WTC11 (cell line): ENCODE measurements around the gene PTN. TPM values are rescaled to one million over a fixed set of nuclear protein-coding genes. Genes with fewer than 3 reads are reported as not detected.

Experiments
- ATAC-seq: fragments of 200-7000 bp; cut with Tn5 transposase; 2 replicates; pipeline ENCODE4 v1.10.0; 2021; ENCODE audit warnings: mild to moderate bottlenecking, moderate library complexity
- CTCF ChIA-PET: fragments of 300-600 bp; sonication (Branson Sonifier 250); formaldehyde crosslinking; loops from one replicate; lab custom pipeline; 2021; ENCODE audit warnings: antibody characterized with exemption; lab: Charles Lee
- POLR2A ChIA-PET: fragments of 350-600 bp; sonication (Branson Sonifier 250); formaldehyde crosslinking; loops from one replicate; lab custom pipeline; 2021; ENCODE audit warnings: antibody characterized with exemption; lab: Charles Lee
- DNase-seq: peaks from one replicate; pipeline ENCODE4 v3.0.0; 2021; ENCODE audit warnings: low spot score
- H3K27ac Mint-ChIP-seq: 2 replicates; pipeline ENCODE4 v1.8.0; 2021; ENCODE audit warnings: mixed read lengths
- H3K27me3 Mint-ChIP-seq: 2 replicates; pipeline ENCODE4 v1.8.0; 2021; ENCODE audit warnings: low read depth, mild to moderate bottlenecking, moderate library complexity, mixed read lengths
- H3K36me3 Mint-ChIP-seq: 2 replicates; pipeline ENCODE4 v1.8.0; 2021; ENCODE audit warnings: mixed read lengths
- H3K4me1 Mint-ChIP-seq: 2 replicates; pipeline ENCODE4 v1.8.0; 2022; ENCODE audit warnings: mixed read lengths
- H3K4me3 Mint-ChIP-seq: 2 replicates; pipeline ENCODE4 v1.8.0; 2021; ENCODE audit warnings: mild to moderate bottlenecking, moderate library complexity, mixed read lengths
- H3K9me3 Mint-ChIP-seq: 2 replicates; pipeline ENCODE4 v1.8.0; 2021; ENCODE audit warnings: mixed read lengths
- ATF1 ChIP-seq: sonication (generic); formaldehyde crosslinking; IDR thresholded peaks from 2 replicates; pipeline ENCODE4 v1.8.1; 2023; ENCODE audit warnings: mild to moderate bottlenecking, moderate library complexity, missing genetic modification reagents
- CREB1 ChIP-seq: sonication (generic); formaldehyde crosslinking; IDR thresholded peaks from 2 replicates; pipeline ENCODE4 v1.8.0; 2023; ENCODE audit warnings: mild to moderate bottlenecking, missing genetic modification reagents
- FOXJ3 ChIP-seq: sonication (generic); formaldehyde crosslinking; IDR thresholded peaks from 2 replicates; pipeline ENCODE4 v1.9.0; 2021; ENCODE audit warnings: missing genetic modification reagents, mild to moderate bottlenecking, borderline replicate concordance
- FOXK1 ChIP-seq: sonication (generic); formaldehyde crosslinking; IDR thresholded peaks from 2 replicates; pipeline ENCODE4 v1.8.0; 2022; ENCODE audit warnings: mild to moderate bottlenecking, moderate library complexity, missing genetic modification reagents
- FOXP1 ChIP-seq: sonication (generic); formaldehyde crosslinking; IDR thresholded peaks from 2 replicates; pipeline ENCODE4 v1.8.0; 2022; ENCODE audit warnings: missing genetic modification reagents, mild to moderate bottlenecking, moderate library complexity, borderline replicate concordance
- GABPB1 ChIP-seq: sonication (generic); formaldehyde crosslinking; IDR thresholded peaks from 2 replicates; pipeline ENCODE4 v1.8.1; 2023; ENCODE audit warnings: mild to moderate bottlenecking, missing genetic modification reagents
- JUN ChIP-seq: sonication (generic); formaldehyde crosslinking; IDR thresholded peaks from 2 replicates; pipeline ENCODE4 v1.8.0; 2023; ENCODE audit warnings: mild to moderate bottlenecking, missing genetic modification reagents
- MXD4 ChIP-seq: fragments of 250-450 bp; sonication (Bioruptor Pico); IDR thresholded peaks from 2 replicates; pipeline ENCODE4 v1.8.0; 2021; ENCODE audit warnings: mild to moderate bottlenecking, moderate library complexity, borderline replicate concordance
- TEAD1 ChIP-seq: sonication (generic); formaldehyde crosslinking; IDR thresholded peaks from 2 replicates; pipeline ENCODE4 v1.8.0; 2022; ENCODE audit warnings: mild to moderate bottlenecking, missing genetic modification reagents
- TP53 ChIP-seq: sonication (generic); formaldehyde crosslinking; IDR thresholded peaks from 2 replicates; pipeline ENCODE4 v1.8.1; 2023; ENCODE audit warnings: mild to moderate bottlenecking, missing genetic modification reagents
- ZBTB21 ChIP-seq: sonication (generic); formaldehyde crosslinking; IDR thresholded peaks from 2 replicates; pipeline ENCODE4 v1.8.1; 2023; ENCODE audit warnings: mild to moderate bottlenecking, missing genetic modification reagents, borderline replicate concordance
- ZNF121 ChIP-seq: sonication (generic); formaldehyde crosslinking; IDR thresholded peaks from 2 replicates; pipeline ENCODE4 v1.8.0; 2023; ENCODE audit warnings: missing genetic modification reagents
- ZNF263 ChIP-seq: sonication (generic); formaldehyde crosslinking; IDR thresholded peaks from 2 replicates; pipeline ENCODE4 v1.8.1; 2022; ENCODE audit warnings: low read depth, mild to moderate bottlenecking, moderate library complexity, missing genetic modification reagents
- ZNF423 ChIP-seq: fragments of 250-450 bp; sonication (Bioruptor Pico); IDR thresholded peaks from 2 replicates; pipeline ENCODE4 v2.1.2; 2022; ENCODE audit warnings: mild to moderate bottlenecking, moderate library complexity
- ZNF671 ChIP-seq: fragments of 250-450 bp; sonication (Bioruptor Pico); IDR thresholded peaks from 2 replicates; pipeline ENCODE4 v1.8.0; 2021; ENCODE audit warnings: mild to moderate bottlenecking
- total RNA-seq: library from RNA; stranded (reverse); gene quantifications from 3 replicates; pipeline ENCODE4 v1.2.3, GENCODE V29; 2021
- TF ChIP-seq, protein P1 (sequence below): fragments of 250-450 bp; sonication (Bioruptor Pico); IDR thresholded peaks from 2 replicates; pipeline ENCODE4 v1.9.0; 2021; ENCODE audit warnings: mild to moderate bottlenecking
- TF ChIP-seq, protein P2 (sequence below): sonication (generic); formaldehyde crosslinking; IDR thresholded peaks from 2 replicates; pipeline ENCODE4 v1.8.1; 2022; ENCODE audit warnings: low read depth, mild to moderate bottlenecking, moderate library complexity, missing genetic modification reagents, borderline replicate concordance
- TF ChIP-seq, protein P3 (sequence below): fragments of 250-450 bp; sonication (Bioruptor Pico); IDR thresholded peaks from 2 replicates; pipeline ENCODE4 v2.1.2; 2022; ENCODE audit warnings: mild to moderate bottlenecking, moderate library complexity
- TF ChIP-seq, protein P4 (sequence below): sonication (generic); formaldehyde crosslinking; IDR thresholded peaks from 2 replicates; pipeline ENCODE4 v1.8.0; 2022; ENCODE audit warnings: mild to moderate bottlenecking, missing genetic modification reagents
- TF ChIP-seq, protein P5 (sequence below): fragments of 250-450 bp; sonication (Bioruptor Pico); conservative IDR thresholded peaks from 2 replicates; pipeline ENCODE4 v1.9.0; 2021; ENCODE audit warnings: mild to moderate bottlenecking

PTN gene
- total RNA-seq, 1 experiment from 2014 or later: 18.9 TPM

DNA sequence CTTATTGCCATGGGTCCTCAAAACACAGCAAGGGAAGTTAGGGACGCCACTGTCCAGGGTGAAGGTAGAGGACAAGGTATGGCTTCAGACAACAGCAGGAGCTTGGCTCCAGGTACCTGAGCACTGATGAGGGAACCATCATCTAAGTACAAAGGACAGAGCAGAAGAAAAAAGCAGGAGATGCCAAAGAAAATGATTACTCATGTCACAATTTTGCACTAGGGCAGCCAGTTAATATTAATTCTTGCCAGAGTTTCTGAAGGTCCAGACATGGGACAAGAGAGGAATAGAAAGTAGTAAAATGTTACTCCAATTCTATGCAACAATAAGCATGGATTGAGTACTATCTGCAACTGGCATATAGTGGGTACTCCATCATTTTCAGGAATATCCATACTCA is 14.1 kb downstream of the PTN start:
- DNase-seq (no peak), ATAC-seq (no peak)
- TF ChIP-seq TP53 (no peak), FOXP1 (CRISPR knock-in tag) (no peak)
- TF ChIP-seq, protein P1, sequence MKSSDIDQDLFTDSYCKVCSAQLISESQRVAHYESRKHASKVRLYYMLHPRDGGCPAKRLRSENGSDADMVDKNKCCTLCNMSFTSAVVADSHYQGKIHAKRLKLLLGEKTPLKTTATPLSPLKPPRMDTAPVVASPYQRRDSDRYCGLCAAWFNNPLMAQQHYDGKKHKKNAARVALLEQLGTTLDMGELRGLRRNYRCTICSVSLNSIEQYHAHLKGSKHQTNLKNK (CRISPR knock-in tag): no peak
- TF ChIP-seq, protein P2, sequence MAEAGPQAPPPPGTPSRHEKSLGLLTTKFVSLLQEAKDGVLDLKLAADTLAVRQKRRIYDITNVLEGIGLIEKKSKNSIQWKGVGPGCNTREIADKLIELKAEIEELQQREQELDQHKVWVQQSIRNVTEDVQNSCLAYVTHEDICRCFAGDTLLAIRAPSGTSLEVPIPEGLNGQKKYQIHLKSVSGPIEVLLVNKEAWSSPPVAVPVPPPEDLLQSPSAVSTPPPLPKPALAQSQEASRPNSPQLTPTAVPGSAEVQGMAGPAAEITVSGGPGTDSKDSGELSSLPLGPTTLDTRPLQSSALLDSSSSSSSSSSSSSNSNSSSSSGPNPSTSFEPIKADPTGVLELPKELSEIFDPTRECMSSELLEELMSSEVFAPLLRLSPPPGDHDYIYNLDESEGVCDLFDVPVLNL (CRISPR knock-in tag): no peak
- ChIA-PET POLR2A (no interaction called here), CTCF (interaction anchor here (1.9 kb wide), 1 partner anchor 8 kb away, joined by 7 read pairs; no protein-coding TSS in a partner anchor)
- no peak overlapping the region for H3K27ac Mint-ChIP-seq
- H3K4me1 Mint-ChIP-seq: peaks cover 30% of the 10 kb centered on the region
- H3K9me3 Mint-ChIP-seq: peaks cover 3% of the 10 kb centered on the region; the same call in 1 of the 2 replicates
- H3K27me3 Mint-ChIP-seq: peaks cover 13% of the 10 kb centered on the region
- no peaks in the 10 kb centered on the region for H3K36me3 Mint-ChIP-seq
- H3K4me3 Mint-ChIP-seq: no peak overlapping the region

DNA sequence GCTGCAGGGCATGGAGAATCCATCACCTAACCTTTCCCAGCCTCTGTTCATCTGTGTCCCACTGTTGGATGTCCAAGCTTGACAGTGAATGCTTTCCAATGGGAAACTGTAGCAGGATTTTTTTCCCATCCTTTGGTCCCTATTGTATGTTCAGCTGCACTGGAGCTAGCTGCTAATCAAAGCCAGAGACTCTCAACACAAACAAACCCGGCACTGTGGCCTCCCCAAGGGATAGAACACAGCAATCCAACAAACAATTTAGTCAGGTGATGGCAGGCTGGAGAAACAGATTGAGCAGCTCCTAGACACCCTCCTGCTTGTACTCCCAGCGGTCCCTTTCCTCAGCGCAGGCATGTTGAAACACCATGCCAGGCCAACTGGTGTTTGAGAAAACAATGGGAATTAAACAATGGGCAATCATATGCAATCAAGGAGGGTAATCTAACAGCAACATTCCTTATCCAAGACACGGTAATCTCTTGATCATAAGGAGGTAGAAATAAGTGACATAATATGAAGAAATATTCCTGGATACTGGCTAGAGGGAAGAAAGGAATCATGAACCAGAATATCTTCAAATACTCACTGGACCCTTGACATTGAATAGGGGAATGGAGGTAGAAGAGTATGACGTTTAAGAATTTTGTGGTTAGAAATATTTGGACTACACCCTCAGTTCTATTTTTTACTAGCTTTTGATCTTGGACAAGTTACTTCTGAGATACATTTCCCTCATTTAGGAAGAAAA is 15.0 kb downstream of the PTN start:
- peaks cover 4% of the 10 kb centered on the region for H3K9me3 Mint-ChIP-seq
- H3K36me3 Mint-ChIP-seq: peaks cover 2% of the 10 kb centered on the region; the same call in 1 of the 2 replicates
- DNase-seq: no peak
- CTCF ChIA-PET: interaction anchor here (1.9 kb wide), 1 partner anchor 9 kb away, joined by 7 read pairs; no protein-coding TSS in a partner anchor
- POLR2A ChIA-PET: interaction anchor here (1.5 kb wide), 1 partner anchor 10 kb away, joined by 4 read pairs; no protein-coding TSS in a partner anchor
- H3K27ac Mint-ChIP-seq: no peak overlapping the region
- H3K4me1 Mint-ChIP-seq: peaks cover 33% of the 10 kb centered on the region
- TF ChIP-seq ZNF121 (no peak), JUN (CRISPR knock-in tag) (no peak)
- TF ChIP-seq, protein P3, sequence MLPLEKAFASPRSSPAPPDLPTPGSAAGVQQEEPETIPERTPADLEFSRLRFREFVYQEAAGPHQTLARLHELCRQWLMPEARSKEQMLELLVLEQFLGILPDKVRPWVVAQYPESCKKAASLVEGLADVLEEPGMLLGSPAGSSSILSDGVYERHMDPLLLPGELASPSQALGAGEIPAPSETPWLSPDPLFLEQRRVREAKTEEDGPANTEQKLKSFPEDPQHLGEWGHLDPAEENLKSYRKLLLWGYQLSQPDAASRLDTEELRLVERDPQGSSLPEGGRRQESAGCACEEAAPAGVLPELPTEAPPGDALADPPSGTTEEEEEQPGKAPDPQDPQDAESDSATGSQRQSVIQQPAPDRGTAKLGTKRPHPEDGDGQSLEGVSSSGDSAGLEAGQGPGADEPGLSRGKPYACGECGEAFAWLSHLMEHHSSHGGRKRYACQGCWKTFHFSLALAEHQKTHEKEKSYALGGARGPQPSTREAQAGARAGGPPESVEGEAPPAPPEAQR: no peak
- TF ChIP-seq, all 79 proteins: peak for 0
- ATAC-seq: no peak
- Mint-ChIP-seq H3K4me3 (no peak overlapping the region), H3K27me3 (peaks cover 13% of the 10 kb centered on the region)

DNA sequence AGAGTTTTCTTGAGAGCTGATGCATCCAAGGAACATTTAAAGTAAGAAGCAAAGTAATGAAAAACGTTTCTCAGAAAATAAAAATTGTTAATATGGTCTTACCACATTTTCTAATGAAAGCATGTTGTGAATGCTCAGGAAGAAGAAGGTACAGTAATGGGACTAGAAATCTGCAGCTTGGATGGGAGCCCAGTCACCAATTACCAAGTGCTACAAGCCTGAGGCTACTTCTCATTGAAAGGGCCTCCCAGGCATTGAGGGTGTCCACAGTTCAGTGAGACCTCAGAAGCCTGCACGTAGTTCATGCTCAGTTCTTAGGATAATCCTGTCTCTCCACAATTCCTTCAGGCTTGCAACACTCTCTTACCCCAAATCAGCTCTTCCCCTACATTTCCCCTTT is 17.6 kb downstream of the PTN start:
- peaks cover 28% of the 10 kb centered on the region for H3K4me1 Mint-ChIP-seq
- H3K9me3 Mint-ChIP-seq: peaks cover 10% of the 10 kb centered on the region
- ATAC-seq (no peak), DNase-seq (no peak)
- H3K27me3 Mint-ChIP-seq: peaks cover 8% of the 10 kb centered on the region
- ChIA-PET POLR2A (no interaction called here), CTCF (no interaction called here)
- no peak overlapping the region for H3K27ac Mint-ChIP-seq
- no peak overlapping the region for H3K4me3 Mint-ChIP-seq
- TF ChIP-seq ZNF263 (no peak), ZBTB21 (CRISPR knock-in tag) (no peak), FOXJ3 (CRISPR knock-in tag) (no peak), CREB1 (CRISPR knock-in tag) (no peak), ZNF423 (CRISPR knock-in tag) (no peak), ZNF671 (CRISPR knock-in tag) (no peak), FOXK1 (no peak), TEAD1 (no peak), GABPB1 (no peak), ATF1 (CRISPR knock-in tag) (no peak), MXD4 (CRISPR knock-in tag) (no peak)
- TF ChIP-seq, protein P4, sequence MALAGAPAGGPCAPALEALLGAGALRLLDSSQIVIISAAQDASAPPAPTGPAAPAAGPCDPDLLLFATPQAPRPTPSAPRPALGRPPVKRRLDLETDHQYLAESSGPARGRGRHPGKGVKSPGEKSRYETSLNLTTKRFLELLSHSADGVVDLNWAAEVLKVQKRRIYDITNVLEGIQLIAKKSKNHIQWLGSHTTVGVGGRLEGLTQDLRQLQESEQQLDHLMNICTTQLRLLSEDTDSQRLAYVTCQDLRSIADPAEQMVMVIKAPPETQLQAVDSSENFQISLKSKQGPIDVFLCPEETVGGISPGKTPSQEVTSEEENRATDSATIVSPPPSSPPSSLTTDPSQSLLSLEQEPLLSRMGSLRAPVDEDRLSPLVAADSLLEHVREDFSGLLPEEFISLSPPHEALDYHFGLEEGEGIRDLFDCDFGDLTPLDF (CRISPR knock-in tag): no peak
- TF ChIP-seq, protein P5, sequence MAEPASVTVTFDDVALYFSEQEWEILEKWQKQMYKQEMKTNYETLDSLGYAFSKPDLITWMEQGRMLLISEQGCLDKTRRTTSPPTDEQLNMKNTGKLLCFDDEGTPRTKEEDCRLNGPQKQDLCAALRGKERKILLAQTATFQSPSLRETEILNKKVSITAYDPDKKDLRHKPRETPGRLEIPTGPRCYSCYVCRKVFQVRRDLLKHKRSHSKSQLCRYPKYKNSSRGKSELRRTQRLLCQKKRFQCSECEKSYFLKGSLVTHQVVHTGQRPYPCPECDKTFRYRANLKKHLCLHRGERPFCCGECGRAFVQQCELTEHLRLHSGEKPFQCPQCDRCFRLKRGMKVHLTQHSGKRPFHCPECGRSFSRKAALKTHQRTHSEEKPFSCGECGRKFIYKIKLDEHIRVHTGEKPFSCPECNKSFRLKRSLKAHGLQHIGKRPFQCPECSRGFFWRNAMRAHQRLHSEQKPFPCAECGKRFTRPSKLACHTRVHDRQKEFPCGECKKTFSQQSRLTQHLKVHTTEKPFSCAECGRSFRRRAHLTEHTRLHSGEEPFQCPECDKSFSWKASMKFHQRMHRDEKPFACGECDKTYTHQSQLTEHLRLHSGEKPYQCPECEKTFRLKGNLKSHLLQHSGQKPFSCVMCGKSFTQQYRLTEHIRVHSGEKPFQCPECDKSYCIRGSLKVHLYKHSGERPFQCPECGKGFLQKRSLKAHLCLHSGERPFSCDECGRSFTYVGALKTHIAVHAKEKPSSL: no peak
- peaks cover 9% of the 10 kb centered on the region for H3K36me3 Mint-ChIP-seq
